ENCODE results near the gene TSPAN31. TPM values are rescaled to one million over a fixed set of nuclear protein-coding genes. Genes with fewer than 3 reads are reported as not detected.

The TSPAN31 gene
- total RNA-seq, 1 donor from 2014 or later, result 61.3 TPM

GRCh38 chr12:57783861-57784260, 39.0 kb downstream of the TSPAN31 start:
- H3K4me3 ChIP-seq, result no peak overlapping the region
- Mint-ChIP-seq H3K27me3 (ENCODE audit: insufficient read depth, low read depth) (peaks cover 5% of the 10 kb centered on the region), H3K27ac (no peak overlapping the region)

GRCh38 chr12:57793920-57794319, 49.1 kb downstream of the TSPAN31 start:
- H4K20me1 ChIP-seq (ENCODE audit: low read depth), result peaks cover 6% of the 10 kb centered on the region
- H2AFZ ChIP-seq (replicated peaks), result no peak overlapping the region
- H3K27ac Mint-ChIP-seq, result no peak overlapping the region
- H3K27me3 Mint-ChIP-seq (ENCODE audit: insufficient read depth, low read depth), result no peaks in the 10 kb centered on the region
- peaks cover 10% of the 10 kb centered on the region for H3K36me3 Mint-ChIP-seq
- H3K9me3 Mint-ChIP-seq, result no peaks in the 10 kb centered on the region
- no peaks in the 10 kb centered on the region for H3K9me3 ChIP-seq (ENCODE audit: low read depth)
- H3K27me3 ChIP-seq, result no peaks in the 10 kb centered on the region
- H3K4me3 ChIP-seq, result no peak overlapping the region
- TF ChIP-seq EZH2phosphoT487 (IDR thresholded peaks at IDR 0.05) (no peak), EZH2 (IDR thresholded peaks at IDR 0.05) (no peak), CTCF (IDR thresholded peaks at IDR 0.05) (no peak)
- peaks cover 23% of the 10 kb centered on the region for H3K36me3 ChIP-seq
- H3K4me1 Mint-ChIP-seq, result no peaks in the 10 kb centered on the region
- H3K4me1 ChIP-seq, result no peaks in the 10 kb centered on the region
- no peak overlapping the region for H3K27ac ChIP-seq
- H3F3A ChIP-seq (ENCODE audit: low read depth), result peaks cover 7% of the 10 kb centered on the region
- H3K9ac ChIP-seq, result no peak overlapping the region
- no peak overlapping the region for H3K4me3 Mint-ChIP-seq
- H3K4me2 ChIP-seq, result no peak overlapping the region
- DNase-seq (ENCODE audit: low spot score), result no peak
- H3K79me2 ChIP-seq (ENCODE audit: low read depth), result no peaks in the 10 kb centered on the region

More at GRCh38 chr12:57783861-57784260, 39.0 kb downstream of the TSPAN31 start:
- Mint-ChIP-seq H3K4me3 (peak overlapping the region; percentile 82), H3K4me1 (peaks cover 11% of the 10 kb centered on the region), H3K36me3 (peaks cover 10% of the 10 kb centered on the region), H3K9me3 (no peaks in the 10 kb centered on the region)
- no peak overlapping the region for H3K27ac ChIP-seq
- H3K4me1 ChIP-seq, result no peaks in the 10 kb centered on the region
- peak overlapping the region; percentile 83 for H3K4me2 ChIP-seq
- peaks cover 19% of the 10 kb centered on the region for H3F3A ChIP-seq (ENCODE audit: low read depth)
- H3K27me3 ChIP-seq, result no peaks in the 10 kb centered on the region
- no peaks in the 10 kb centered on the region for H3K9me3 ChIP-seq (ENCODE audit: low read depth)
- H3K79me2 ChIP-seq (ENCODE audit: low read depth), result peaks cover 20% of the 10 kb centered on the region
- H3K36me3 ChIP-seq, result no peaks in the 10 kb centered on the region
- no peaks in the 10 kb centered on the region for H4K20me1 ChIP-seq (ENCODE audit: low read depth)
- H3K9ac ChIP-seq, result no peak overlapping the region
- no peak for DNase-seq (ENCODE audit: low spot score)
- no peak overlapping the region for H2AFZ ChIP-seq (replicated peaks)
- TF ChIP-seq EZH2 (IDR thresholded peaks at IDR 0.05) (no peak), EZH2phosphoT487 (IDR thresholded peaks at IDR 0.05) (no peak), CTCF (IDR thresholded peaks at IDR 0.05) (no peak)

GRCh38 chr12:57795354-57795753, 50.5 kb downstream of the TSPAN31 start:
- Mint-ChIP-seq H3K9me3 (no peaks in the 10 kb centered on the region), H3K27me3 (ENCODE audit: insufficient read depth, low read depth) (no peaks in the 10 kb centered on the region), H3K4me3 (no peak overlapping the region), H3K36me3 (peaks cover 10% of the 10 kb centered on the region), H3K4me1 (no peaks in the 10 kb centered on the region), H3K27ac (no peak overlapping the region)
- no peaks in the 10 kb centered on the region for H3K79me2 ChIP-seq (ENCODE audit: low read depth)
- H3K4me3 ChIP-seq, result no peak overlapping the region
- no peaks in the 10 kb centered on the region for H3K27me3 ChIP-seq
- H3K27ac ChIP-seq, result no peak overlapping the region
- H3K4me1 ChIP-seq, result no peaks in the 10 kb centered on the region
- peaks cover 7% of the 10 kb centered on the region for H3F3A ChIP-seq (ENCODE audit: low read depth)
- peaks cover 6% of the 10 kb centered on the region for H4K20me1 ChIP-seq (ENCODE audit: low read depth)
- no peaks in the 10 kb centered on the region for H3K9me3 ChIP-seq (ENCODE audit: low read depth)
- no peak overlapping the region for H3K4me2 ChIP-seq
- H2AFZ ChIP-seq (replicated peaks), result no peak overlapping the region
- peaks cover 17% of the 10 kb centered on the region for H3K36me3 ChIP-seq
- TF ChIP-seq CTCF (IDR thresholded peaks at IDR 0.05) (no peak), EZH2phosphoT487 (IDR thresholded peaks at IDR 0.05) (no peak), EZH2 (IDR thresholded peaks at IDR 0.05) (no peak)
- no peak overlapping the region for H3K9ac ChIP-seq
- DNase-seq (ENCODE audit: low spot score), result no peak

All from neural progenitor cell (in vitro differentiated cells).